Hepatocyte (in vitro differentiated cells): ENCODE measurements around the gene VRK3. TPM values are rescaled to one million over a fixed set of nuclear protein-coding genes. Genes with fewer than 3 reads are reported as not detected.

ENCODE experiments used
- DNase-seq: peaks from one replicate; pipeline ENCODE4 v3.0.0-alpha.2; 2016; ENCODE audit warnings: low spot score
- H2AFZ ChIP-seq: fragments of 200-600 bp; sonication (generic); 2 replicates; pipeline ENCODE4 v1.6.0; 2016; ENCODE audit warnings: antibody characterized with exemption, mild to moderate bottlenecking
- H3K27ac ChIP-seq: fragments of 200-600 bp; sonication (generic); 2 replicates; pipeline ENCODE4 v1.5.1; 2016; ENCODE audit warnings: mild to moderate bottlenecking
- H3K27me3 ChIP-seq: fragments of 200-600 bp; sonication (generic); 2 replicates; pipeline ENCODE4 v1.6.1; 2016
- H3K36me3 ChIP-seq: fragments of 200-600 bp; sonication (generic); replicated peaks from 2 replicates; pipeline ENCODE4 v1.5.1; 2016; ENCODE audit warnings: low read depth; ENCODE audit not compliant: insufficient read depth
- H3K4me1 ChIP-seq: fragments of 200-600 bp; sonication (generic); 2 replicates; pipeline ENCODE4 v1.5.1; 2016; ENCODE audit warnings: mild to moderate bottlenecking, moderate library complexity; ENCODE audit not compliant: insufficient read depth
- H3K4me2 ChIP-seq: fragments of 200-600 bp; sonication (generic); 2 replicates; pipeline ENCODE4 v1.6.0; 2016
- H3K4me3 ChIP-seq: fragments of 200-600 bp; sonication (generic); 2 replicates; pipeline ENCODE4 v1.5.1; 2016; ENCODE audit warnings: mild to moderate bottlenecking
- H3K79me2 ChIP-seq: fragments of 200-600 bp; sonication (generic); 2 replicates; pipeline ENCODE4 v1.6.0; 2017; ENCODE audit warnings: mild to moderate bottlenecking
- H3K9me2 ChIP-seq: fragments of 200-600 bp; sonication (generic); replicated peaks from 2 replicates; pipeline ENCODE4 v1.6.0; 2017; ENCODE audit warnings: mild to moderate bottlenecking; ENCODE audit not compliant: insufficient read depth
- H3K9me3 ChIP-seq: fragments of 200-600 bp; sonication (generic); 2 replicates; pipeline ENCODE4 v1.5.1; 2016; ENCODE audit warnings: low read depth, mild to moderate bottlenecking
- H4K20me1 ChIP-seq: fragments of 200-600 bp; sonication (generic); 2 replicates; pipeline ENCODE4 v1.6.0; 2016; ENCODE audit warnings: mild to moderate bottlenecking; ENCODE audit not compliant: insufficient read depth, poor library complexity, severe bottlenecking
- EZH2 ChIP-seq: fragments of 200-600 bp; sonication (generic); IDR thresholded peaks from 2 replicates; pipeline ENCODE4 v1.6.1; 2016; ENCODE audit warnings: antibody characterized with exemption, mild to moderate bottlenecking, borderline replicate concordance
- EZH2phosphoT487 ChIP-seq: fragments of 200-600 bp; sonication (generic); IDR thresholded peaks from one replicate; pipeline ENCODE4 v1.6.1; 2018; ENCODE audit warnings: antibody characterized with exemption, mild to moderate bottlenecking, low read depth, moderate library complexity; ENCODE audit not compliant: unreplicated experiment, severe bottlenecking
- WGBS: methylation state at CpG from one replicate; pipeline ENCODE4 v1.1.6; 2016; ENCODE audit warnings: low lambda C conversion rate; ENCODE audit errors: missing lambda C conversion rate; 5-methylcytosine and 5-hydroxymethylcytosine counted together
- polyA plus RNA-seq: library from polyadenylated mRNA; unstranded; fragments of >200 nt; fragmentation: Nextera tagmentation; extraction: Ambion mirVana; gene quantifications from 2 replicates; pipeline ENCODE4 v1.2.1, GENCODE V29; 2016
- total RNA-seq: library from RNA; depleted of rRNA; stranded (reverse); fragments of >200 nt; gene quantifications from 2 replicates; pipeline ENCODE4 v1.2.3, GENCODE V29; 2014
- TF ChIP-seq, protein P1 (sequence below): fragments of 200-600 bp; sonication (generic); IDR thresholded peaks from 2 replicates; pipeline ENCODE4 v1.5.1; 2016; ENCODE audit warnings: antibody characterized with exemption, mild to moderate bottlenecking; ENCODE audit not compliant: poor library complexity

Gene VRK3
- total and polyA plus RNA-seq, 2 experiments from 2014 or later: 39.7 to 42.3 TPM

DNA sequence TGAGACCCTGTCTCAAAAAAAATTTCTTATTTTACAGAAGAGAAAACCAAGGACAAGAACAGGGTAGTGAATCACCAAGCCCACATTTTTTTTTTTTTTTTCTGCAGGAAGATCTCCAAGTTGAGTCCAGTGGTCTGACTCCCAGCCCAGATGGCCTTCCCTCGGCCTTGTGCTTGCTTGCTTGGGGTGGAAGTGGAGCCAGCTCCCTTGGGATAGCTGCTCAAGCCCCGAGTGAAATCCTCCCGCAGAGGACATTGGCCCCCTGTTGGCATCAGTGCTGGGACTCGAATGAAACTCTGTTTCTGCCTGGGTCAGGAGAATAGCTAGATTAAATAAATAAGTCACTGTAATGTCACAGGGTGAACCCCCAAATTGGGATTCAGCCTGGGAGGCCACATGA lies 86.5 kb downstream of the VRK3 start:
- no peak overlapping the region for H3K4me2 ChIP-seq
- H3K9me2 ChIP-seq: no peaks in the 10 kb centered on the region
- H3K9me3 ChIP-seq: no peaks in the 10 kb centered on the region
- H2AFZ ChIP-seq: no peak overlapping the region
- H3K4me1 ChIP-seq: peaks cover 3% of the 10 kb centered on the region
- WGBS: 92% methylated on average over 4 of the region's 4 CpGs
- H3K79me2 ChIP-seq: no peaks in the 10 kb centered on the region
- no peak overlapping the region for H3K27ac ChIP-seq
- no peaks in the 10 kb centered on the region for H3K36me3 ChIP-seq
- no peak for DNase-seq
- no peak overlapping the region for H3K4me3 ChIP-seq
- no peaks in the 10 kb centered on the region for H3K27me3 ChIP-seq
- TF ChIP-seq EZH2 (no peak), EZH2phosphoT487 (no peak)
- TF ChIP-seq, protein P1, sequence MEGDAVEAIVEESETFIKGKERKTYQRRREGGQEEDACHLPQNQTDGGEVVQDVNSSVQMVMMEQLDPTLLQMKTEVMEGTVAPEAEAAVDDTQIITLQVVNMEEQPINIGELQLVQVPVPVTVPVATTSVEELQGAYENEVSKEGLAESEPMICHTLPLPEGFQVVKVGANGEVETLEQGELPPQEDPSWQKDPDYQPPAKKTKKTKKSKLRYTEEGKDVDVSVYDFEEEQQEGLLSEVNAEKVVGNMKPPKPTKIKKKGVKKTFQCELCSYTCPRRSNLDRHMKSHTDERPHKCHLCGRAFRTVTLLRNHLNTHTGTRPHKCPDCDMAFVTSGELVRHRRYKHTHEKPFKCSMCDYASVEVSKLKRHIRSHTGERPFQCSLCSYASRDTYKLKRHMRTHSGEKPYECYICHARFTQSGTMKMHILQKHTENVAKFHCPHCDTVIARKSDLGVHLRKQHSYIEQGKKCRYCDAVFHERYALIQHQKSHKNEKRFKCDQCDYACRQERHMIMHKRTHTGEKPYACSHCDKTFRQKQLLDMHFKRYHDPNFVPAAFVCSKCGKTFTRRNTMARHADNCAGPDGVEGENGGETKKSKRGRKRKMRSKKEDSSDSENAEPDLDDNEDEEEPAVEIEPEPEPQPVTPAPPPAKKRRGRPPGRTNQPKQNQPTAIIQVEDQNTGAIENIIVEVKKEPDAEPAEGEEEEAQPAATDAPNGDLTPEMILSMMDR: no peak
- H4K20me1 ChIP-seq: no peaks in the 10 kb centered on the region

DNA sequence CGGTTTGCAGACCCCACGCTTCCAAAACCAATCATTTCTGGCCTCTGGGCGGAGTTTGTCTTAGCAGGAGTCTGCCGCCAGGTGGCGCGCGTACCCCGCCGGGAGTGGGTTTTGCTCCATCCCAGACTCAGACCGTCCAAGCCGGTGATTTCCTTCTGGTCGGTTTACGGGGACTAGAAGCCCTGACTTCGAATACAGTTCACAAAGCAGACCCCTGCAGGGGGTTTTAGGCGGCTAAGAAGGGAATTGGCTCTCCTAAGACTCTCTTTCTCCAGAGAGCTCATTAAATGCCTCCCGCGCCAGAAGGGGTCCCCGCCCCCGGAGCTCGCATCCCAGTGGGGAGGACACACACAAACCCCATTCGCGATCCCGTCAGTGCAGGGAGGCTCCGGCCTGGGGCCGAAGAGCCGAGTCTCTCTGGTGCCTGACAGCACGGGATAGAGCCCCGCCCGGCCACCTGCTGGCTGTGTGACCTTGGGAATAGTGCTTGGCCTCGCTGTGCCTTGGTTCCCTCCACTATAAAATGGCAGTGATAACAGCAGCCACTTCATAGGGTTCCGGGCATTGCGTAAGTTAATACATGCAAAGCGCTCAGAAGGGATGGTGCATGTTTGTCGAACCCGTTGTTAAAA lies 87.3 kb downstream of the VRK3 start:
- H3K36me3 ChIP-seq: no peaks in the 10 kb centered on the region
- no peaks in the 10 kb centered on the region for H3K79me2 ChIP-seq
- peak; percentile 86 for DNase-seq
- peaks cover 3% of the 10 kb centered on the region for H3K4me1 ChIP-seq
- peak overlapping the region; percentile 71 for H3K4me2 ChIP-seq
- H4K20me1 ChIP-seq: no peaks in the 10 kb centered on the region
- no peaks in the 10 kb centered on the region for H3K9me3 ChIP-seq
- H3K27me3 ChIP-seq: no peaks in the 10 kb centered on the region
- H2AFZ ChIP-seq: peak overlapping the region; percentile 58
- WGBS: 20% methylated on average over 35 of the region's 35 CpGs
- no peak overlapping the region for H3K27ac ChIP-seq
- no peak for TF ChIP-seq EZH2phosphoT487
- TF ChIP-seq, protein P1: peak; percentile 94
- no peak for TF ChIP-seq EZH2
- no peaks in the 10 kb centered on the region for H3K9me2 ChIP-seq
- no peak overlapping the region for H3K4me3 ChIP-seq

DNA sequence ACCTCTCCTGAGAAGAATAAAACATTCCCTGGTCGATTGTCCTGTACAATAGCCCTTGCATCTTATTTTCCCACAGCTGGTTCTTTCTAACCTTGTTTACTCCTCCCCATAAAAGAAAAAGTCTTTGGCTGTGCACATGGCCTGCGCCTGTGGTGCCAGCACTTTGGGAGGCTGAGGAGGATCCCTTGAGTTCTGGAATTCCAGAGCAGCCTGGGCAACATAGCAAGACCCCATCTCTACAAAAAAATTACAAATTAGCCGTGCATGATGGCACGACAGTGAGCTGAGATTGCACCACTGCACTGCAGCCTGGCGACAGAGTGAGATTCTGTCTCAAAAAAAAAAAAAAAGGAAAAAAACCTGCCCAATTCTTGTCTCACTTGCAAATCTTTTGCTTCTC lies 88.6 kb downstream of the VRK3 start:
- H3K9me3 ChIP-seq: no peaks in the 10 kb centered on the region
- no peak for TF ChIP-seq EZH2phosphoT487
- TF ChIP-seq, protein P1: no peak
- no peak for TF ChIP-seq EZH2
- H3K4me3 ChIP-seq: no peak overlapping the region
- H3K4me1 ChIP-seq: peaks cover 3% of the 10 kb centered on the region
- no peaks in the 10 kb centered on the region for H3K79me2 ChIP-seq
- H3K36me3 ChIP-seq: no peaks in the 10 kb centered on the region
- no peak overlapping the region for H3K27ac ChIP-seq
- H3K4me2 ChIP-seq: no peak overlapping the region
- DNase-seq: no peak
- H4K20me1 ChIP-seq: no peaks in the 10 kb centered on the region
- H3K9me2 ChIP-seq: no peaks in the 10 kb centered on the region
- WGBS: 78% methylated on average over 5 of the region's 5 CpGs
- no peak overlapping the region for H2AFZ ChIP-seq
- H3K27me3 ChIP-seq: no peaks in the 10 kb centered on the region
